K562 treated with DMSO at 1 percent for 24 hours (cell line): ENCODE data around the gene TMEM161A. TPM values are rescaled to one million over a fixed set of nuclear protein-coding genes. Genes with fewer than 3 reads are reported as not detected.

Experiments used
- total RNA-seq: library from RNA; unstranded; fragments of 300-600 nt; gene quantifications from 2 replicates; pipeline ENCODE4 v1.2.3, GENCODE V29; 2022; ENCODE audit warnings: low read depth; ENCODE audit not compliant: insufficient read depth

The TMEM161A gene
- total RNA-seq: 60.1 and 60.9 TPM in 2 replicates

GRCh38 chr19:19138109-19138981 is at the start of gene TMEM161A:
TSS of gene TMEM161A (minus strand) at chr19:19138478. CDS start at chr19:19138428, 50 bp downstream.

GRCh38 chr19:19170053-19170872 is 32.0 kb upstream of the TMEM161A start, which contains the start of gene MEF2B:
TSS of gene MEF2B (minus strand) at chr19:19170263. CDS start at chr19:19150735, 19,528 bp downstream.

Other genes starting within 250 kb of the TMEM161A start
- gene CERS1, start 242.3 kb downstream of the TMEM161A start, total RNA-seq: 0.93 and 1.1 TPM in 2 replicates
- gene COPE, start 219.1 kb downstream of the TMEM161A start, total RNA-seq: 511 and 581 TPM in 2 replicates
- gene DDX49, start 218.8 kb downstream of the TMEM161A start, total RNA-seq: 91.7 and 115 TPM in 2 replicates
- gene HOMER3, start 197.3 kb downstream of the TMEM161A start, total RNA-seq: 12.2 and 13.3 TPM in 2 replicates
- gene SUGP2, start 105.0 kb downstream of the TMEM161A start, total RNA-seq: 57.3 and 58.9 TPM in 2 replicates
- gene ARMC6, start 104.9 kb downstream of the TMEM161A start, total RNA-seq: 33.1 and 37.5 TPM in 2 replicates
- gene SLC25A42, start 74.5 kb downstream of the TMEM161A start, total RNA-seq: 39.2 and 46.6 TPM in 2 replicates
- gene MEF2B, start 31.8 kb upstream of the TMEM161A start, total RNA-seq: 11.4 and 12.9 TPM in 2 replicates
- 27.4 and 28.6 TPM in 2 replicates for gene BORCS8, start 53.7 kb upstream of the TMEM161A start, total RNA-seq
- 215 and 221 TPM in 2 replicates for gene RFXANK, start 53.8 kb upstream of the TMEM161A start, total RNA-seq
- 13.9 and 20.8 TPM in 2 replicates for gene NR2C2AP, start 64.9 kb upstream of the TMEM161A start, total RNA-seq
- gene NCAN, start 73.5 kb upstream of the TMEM161A start, total RNA-seq: not detected in 2 replicates
- gene TM6SF2, start 134.8 kb upstream of the TMEM161A start, total RNA-seq: not detected in 2 replicates
- gene SUGP1, start 182.0 kb upstream of the TMEM161A start, total RNA-seq: 53.4 and 56.5 TPM in 2 replicates
- gene MAU2, start 182.4 kb upstream of the TMEM161A start, total RNA-seq: 41.5 and 43.6 TPM in 2 replicates